ENCODE measurements around the gene SPATA20. TPM values are rescaled to one million over a fixed set of nuclear protein-coding genes. Genes with fewer than 3 reads are reported as not detected.

SPATA20 gene
- polyA plus RNA-seq, 2 of the 4 experiments (the other 2 are of a cell fraction): 34.4 to 110 TPM

GRCh38 chr17:50499721-50500120 is 47.3 kb upstream of the SPATA20 start:
- Histone ChIP-seq H3K9me3 (no peaks in the 10 kb centered on the region), H3K4me2 (no peak overlapping the region), H3K4me1 (peaks cover 5% of the 10 kb centered on the region; the same call in 1 of the 3 replicates), H3K27ac (no peak overlapping the region), H3K4me3 (no peak overlapping the region)
- POLR2A ChIA-PET: no interaction called here
- DNase-seq (ENCODE audit: low read depth in 1 of 2, low spot score in 1 of 2) (no peak), FAIRE-seq (no peak), ATAC-seq (no peak)
- TF ChIP-seq BCL3 (IDR thresholded peaks at IDR 0.05) (no peak), HOXB13 (CRISPR knock-in tag; IDR thresholded peaks at IDR 0.05; ENCODE audit: low read depth) (no peak), CBX2 (IDR thresholded peaks at IDR 0.05; ENCODE audit: borderline replicate concordance, low read depth) (no peak), HES2 (IDR thresholded peaks at IDR 0.05) (no peak), RAD21 (conservative IDR thresholded peaks at IDR 0.05 in 1 of 2, IDR thresholded peaks at IDR 0.05 in 1 of 2) (no peak), HOXA7 (CRISPR knock-in tag; IDR thresholded peaks at IDR 0.05) (no peak), POLR2AphosphoS2 (conservative IDR thresholded peaks at IDR 0.05; ENCODE audit: low read length) (no peak), BHLHE40 (IDR thresholded peaks at IDR 0.05; ENCODE audit: low read depth, low read length) (no peak), USF2 (IDR thresholded peaks at IDR 0.05) (no peak), MAFK (IDR thresholded peaks at IDR 0.05; ENCODE audit: partially characterized antibody) (no peak), EHF (CRISPR knock-in tag; IDR thresholded peaks at IDR 0.05) (no peak), NPAS2 (CRISPR knock-in tag; IDR thresholded peaks at IDR 0.05; ENCODE audit: borderline replicate concordance) (no peak), HMGXB4 (CRISPR knock-in tag; IDR thresholded peaks at IDR 0.05; ENCODE audit: borderline replicate concordance) (no peak), ESRRA (IDR thresholded peaks at IDR 0.05; ENCODE audit: borderline replicate concordance, low read length) (no peak), POLR2A (IDR thresholded peaks at IDR 0.05; ENCODE audit: low read length) (no peak), EP300 (IDR thresholded peaks at IDR 0.05) (no peak), HEYL (CRISPR knock-in tag; IDR thresholded peaks at IDR 0.05) (no peak)
- CTCF ChIA-PET: interaction anchor here (1.0 to 10.1 kb wide), 4 partner anchors 13 to 196 kb away, joined by 3 to 119 read pairs (median 10); no protein-coding TSS in a partner anchor
- 96% methylated on average over 2 of the region's 2 CpGs for WGBS (ENCODE audit: missing lambda C conversion rate)

- POLR2A ChIA-PET: interaction anchor here (1.1 kb wide), 1 partner anchor 365 kb away, joined by 4 read pairs; the partner anchor contains the start of gene TOB1
- WGBS (ENCODE audit: missing lambda C conversion rate): 30% methylated on average over 5 of the region's 5 CpGs
- DNase-seq (ENCODE audit: low read depth in 1 of 2, low spot score in 1 of 2) (peak in 1 of 2 experiments; percentile 54), ATAC-seq (peak in 1 of 2 experiments; percentile 9; a peak in 1 of 6 replicates), FAIRE-seq (no peak)
- Histone ChIP-seq H3K27ac (no peak overlapping the region), H3K4me1 (peaks cover 5% of the 10 kb centered on the region; the same call in 1 of the 3 replicates), H3K9me3 (no peaks in the 10 kb centered on the region), H3K4me3 (no peak overlapping the region), H3K4me2 (no peak overlapping the region)
- CTCF ChIA-PET: interaction anchor here (0.6 to 10.1 kb wide), 24 partner anchors 8 to 351 kb away, joined by 3 to 119 read pairs (median 6); partner anchors contain the start of gene RSAD1
- TF ChIP-seq RAD21 (conservative IDR thresholded peaks at IDR 0.05 in 1 of 2, IDR thresholded peaks at IDR 0.05 in 1 of 2) (peak; percentile 32 to 35; a peak in 2 of 5 replicates), TP53 (CRISPR knock-in tag; IDR thresholded peaks at IDR 0.05) (no peak), SMC3 (IDR thresholded peaks at IDR 0.05) (peak; percentile 22; the same call in 1 of the 3 replicates), ESRRA (IDR thresholded peaks at IDR 0.05; ENCODE audit: borderline replicate concordance, low read length) (peak; percentile 88; the same call in 1 of the 2 replicates), CTCF (IDR thresholded peaks at IDR 0.05) (peak; percentile 64)
Observed at GRCh38 chr17:50501054-50501453, 45.9 kb upstream of the SPATA20 start.

Measured in A549 (cell line).